ENCODE measurements around the gene KRT72.

Gene KRT72

GRCh38 chr12:52600941-52601481, at the start of gene KRT72:
KRT72 (minus strand) TSS chr12:52601463; CDS start chr12:52601452, 11 bp downstream.
- Mint-ChIP-seq H3K27ac (no peak within 1 kb of the TSS), H3K9me3 (no peaks in the 10 kb centered on the region), H3K36me3 (ENCODE audit: low read depth) (no peaks in the 10 kb centered on the region), H3K27me3 (ENCODE audit: low read depth) (peaks cover 38% of the 10 kb centered on the region), H3K4me3 (no peak within 1 kb of the TSS), H3K4me1 (ENCODE audit: low read depth) (peaks cover 16% of the 10 kb centered on the region)

- H3K4me3 Mint-ChIP-seq: no peak overlapping the region
- no peak overlapping the region for H3K27ac Mint-ChIP-seq
- H3K9me3 Mint-ChIP-seq: no peaks in the 10 kb centered on the region
- H3K36me3 Mint-ChIP-seq (ENCODE audit: low read depth): peaks cover 1% of the 10 kb centered on the region
- H3K4me1 Mint-ChIP-seq (ENCODE audit: low read depth): peaks cover 27% of the 10 kb centered on the region
- H3K27me3 Mint-ChIP-seq (ENCODE audit: low read depth): peaks cover 31% of the 10 kb centered on the region
Observed at GRCh38 chr12:52650520-52651081, 49.3 kb upstream of the KRT72 start.

- Mint-ChIP-seq H3K27ac (no peak overlapping the region), H3K36me3 (ENCODE audit: low read depth) (peaks cover 7% of the 10 kb centered on the region), H3K4me3 (no peak overlapping the region), H3K27me3 (ENCODE audit: low read depth) (peaks cover 20% of the 10 kb centered on the region), H3K4me1 (ENCODE audit: low read depth) (peaks cover 38% of the 10 kb centered on the region), H3K9me3 (peaks cover 9% of the 10 kb centered on the region)
Observed at GRCh38 chr12:52649066-52649465, 47.8 kb upstream of the KRT72 start.

GRCh38 chr12:52648012-52648550, 46.8 kb upstream of the KRT72 start:
- H3K27me3 Mint-ChIP-seq (ENCODE audit: low read depth): peaks cover 13% of the 10 kb centered on the region
- no peak overlapping the region for H3K4me3 Mint-ChIP-seq
- peaks cover 9% of the 10 kb centered on the region for H3K9me3 Mint-ChIP-seq
- H3K36me3 Mint-ChIP-seq (ENCODE audit: low read depth): peaks cover 7% of the 10 kb centered on the region
- H3K27ac Mint-ChIP-seq: no peak overlapping the region
- peaks cover 40% of the 10 kb centered on the region for H3K4me1 Mint-ChIP-seq (ENCODE audit: low read depth)

- H3K4me3 Mint-ChIP-seq: no peak overlapping the region
- peaks cover 10% of the 10 kb centered on the region for H3K27me3 Mint-ChIP-seq (ENCODE audit: low read depth)
- H3K27ac Mint-ChIP-seq: no peak overlapping the region
- peaks cover 7% of the 10 kb centered on the region for H3K36me3 Mint-ChIP-seq (ENCODE audit: low read depth)
- peaks cover 9% of the 10 kb centered on the region for H3K9me3 Mint-ChIP-seq
- peaks cover 39% of the 10 kb centered on the region for H3K4me1 Mint-ChIP-seq (ENCODE audit: low read depth)
Observed at GRCh38 chr12:52647601-52648000, 46.3 kb upstream of the KRT72 start.

GRCh38 chr12:52646613-52647012, 45.4 kb upstream of the KRT72 start:
- Mint-ChIP-seq H3K9me3 (peaks cover 9% of the 10 kb centered on the region), H3K27me3 (ENCODE audit: low read depth) (peaks cover under 1% of the 10 kb centered on the region), H3K36me3 (ENCODE audit: low read depth) (peaks cover 7% of the 10 kb centered on the region), H3K4me3 (no peak overlapping the region), H3K27ac (peak overlapping the region; percentile 98), H3K4me1 (ENCODE audit: low read depth) (peaks cover 44% of the 10 kb centered on the region)

GRCh38 chr12:52645982-52646381, 44.7 kb upstream of the KRT72 start:
- H3K27me3 Mint-ChIP-seq (ENCODE audit: low read depth): peaks cover 4% of the 10 kb centered on the region
- peak overlapping the region; percentile 52 for H3K4me3 Mint-ChIP-seq
- peaks cover 7% of the 10 kb centered on the region for H3K36me3 Mint-ChIP-seq (ENCODE audit: low read depth)
- peaks cover 49% of the 10 kb centered on the region for H3K4me1 Mint-ChIP-seq (ENCODE audit: low read depth)
- H3K27ac Mint-ChIP-seq: peak overlapping the region; percentile 98
- peaks cover 9% of the 10 kb centered on the region for H3K9me3 Mint-ChIP-seq

- H3K36me3 Mint-ChIP-seq (ENCODE audit: low read depth): peaks cover 7% of the 10 kb centered on the region
- H3K4me3 Mint-ChIP-seq: peak overlapping the region; percentile 57
- peaks cover 9% of the 10 kb centered on the region for H3K27me3 Mint-ChIP-seq (ENCODE audit: low read depth)
- H3K9me3 Mint-ChIP-seq: peaks cover 9% of the 10 kb centered on the region
- H3K4me1 Mint-ChIP-seq (ENCODE audit: low read depth): peaks cover 50% of the 10 kb centered on the region
- H3K27ac Mint-ChIP-seq: peak overlapping the region; percentile 98
Observed at GRCh38 chr12:52645120-52645761, 44.0 kb upstream of the KRT72 start.

- Mint-ChIP-seq H3K4me1 (ENCODE audit: low read depth) (peaks cover 46% of the 10 kb centered on the region), H3K27me3 (ENCODE audit: low read depth) (peaks cover 15% of the 10 kb centered on the region), H3K27ac (no peak overlapping the region), H3K4me3 (no peak overlapping the region), H3K36me3 (ENCODE audit: low read depth) (peaks cover 7% of the 10 kb centered on the region), H3K9me3 (peaks cover 9% of the 10 kb centered on the region)
Observed at GRCh38 chr12:52644078-52644415, 42.8 kb upstream of the KRT72 start.

GRCh38 chr12:52643233-52644077, 42.2 kb upstream of the KRT72 start:
- no peak overlapping the region for H3K4me3 Mint-ChIP-seq
- H3K27ac Mint-ChIP-seq: no peak overlapping the region
- H3K36me3 Mint-ChIP-seq (ENCODE audit: low read depth): peaks cover 7% of the 10 kb centered on the region
- H3K27me3 Mint-ChIP-seq (ENCODE audit: low read depth): peaks cover 21% of the 10 kb centered on the region
- peaks cover 9% of the 10 kb centered on the region for H3K9me3 Mint-ChIP-seq
- H3K4me1 Mint-ChIP-seq (ENCODE audit: low read depth): peaks cover 43% of the 10 kb centered on the region

- no peak overlapping the region for H3K4me3 Mint-ChIP-seq
- H3K4me1 Mint-ChIP-seq (ENCODE audit: low read depth): peaks cover 34% of the 10 kb centered on the region
- H3K9me3 Mint-ChIP-seq: peaks cover 9% of the 10 kb centered on the region
- peaks cover 7% of the 10 kb centered on the region for H3K36me3 Mint-ChIP-seq (ENCODE audit: low read depth)
- H3K27ac Mint-ChIP-seq: no peak overlapping the region
- H3K27me3 Mint-ChIP-seq (ENCODE audit: low read depth): peaks cover 30% of the 10 kb centered on the region
Observed at GRCh38 chr12:52641468-52641867, 40.2 kb upstream of the KRT72 start.

- Mint-ChIP-seq H3K36me3 (ENCODE audit: low read depth) (no peaks in the 10 kb centered on the region), H3K9me3 (no peaks in the 10 kb centered on the region), H3K27me3 (ENCODE audit: low read depth) (peaks cover 30% of the 10 kb centered on the region), H3K27ac (no peak overlapping the region), H3K4me3 (no peak overlapping the region), H3K4me1 (ENCODE audit: low read depth) (peaks cover 25% of the 10 kb centered on the region)
Observed at GRCh38 chr12:52637299-52637698, 36.0 kb upstream of the KRT72 start.

GRCh38 chr12:52636592-52637258, 35.5 kb upstream of the KRT72 start:
- Mint-ChIP-seq H3K27ac (no peak overlapping the region), H3K27me3 (ENCODE audit: low read depth) (peaks cover 30% of the 10 kb centered on the region), H3K36me3 (ENCODE audit: low read depth) (no peaks in the 10 kb centered on the region), H3K9me3 (no peaks in the 10 kb centered on the region), H3K4me1 (ENCODE audit: low read depth) (peaks cover 21% of the 10 kb centered on the region), H3K4me3 (no peak overlapping the region)

GRCh38 chr12:52636189-52636588, 34.9 kb upstream of the KRT72 start:
- Mint-ChIP-seq H3K36me3 (ENCODE audit: low read depth) (no peaks in the 10 kb centered on the region), H3K9me3 (no peaks in the 10 kb centered on the region), H3K27ac (no peak overlapping the region), H3K4me1 (ENCODE audit: low read depth) (peaks cover 17% of the 10 kb centered on the region), H3K4me3 (no peak overlapping the region), H3K27me3 (ENCODE audit: low read depth) (peaks cover 28% of the 10 kb centered on the region)

Data from T-helper 1 cell treated with Interleukin-12 subunit alpha and Interleukin-12 subunit beta and Interleukin-4 antibody, amounts not matched to agents 30 μg/mL and 1 μg/mL, for 36 hours (primary cell).